Measurements from ENCODE around the gene GATB.

- TF ChIP-seq CTCF (IDR thresholded peaks at IDR 0.05) (no peak), EZH2 (IDR thresholded peaks at IDR 0.05) (no peak), EZH2phosphoT487 (IDR thresholded peaks at IDR 0.05) (no peak)
Measured at GRCh38 chr4:151651496-151651895, 109.3 kb downstream of the GATB start.
